IPS-NIHi11 (cell line): ENCODE results near the gene PARVG.

Source experiments
- DNase-seq: peaks from one replicate; pipeline ENCODE4 v3.0.0; 2012; ENCODE audit warnings: mixed read lengths, low spot score

The PARVG gene

GRCh38 chr22:44154436-44154942 is 26.2 kb upstream of the PARVG start:
- no peak for DNase-seq

GRCh38 chr22:44155115-44155514 is 25.6 kb upstream of the PARVG start:
- DNase-seq = no peak

- no peak for DNase-seq
Measured at GRCh38 chr22:44157916-44158618, 22.7 kb upstream of the PARVG start.

GRCh38 chr22:44158816-44159215 is 21.9 kb upstream of the PARVG start:
- no peak for DNase-seq

- DNase-seq = no peak
Measured at GRCh38 chr22:44159221-44159620, 21.5 kb upstream of the PARVG start.

- no peak for DNase-seq
Measured at GRCh38 chr22:44159811-44160210, 20.9 kb upstream of the PARVG start.

- no peak for DNase-seq
Measured at GRCh38 chr22:44160421-44160820, 20.3 kb upstream of the PARVG start.

GRCh38 chr22:44161673-44162072 is 19.1 kb upstream of the PARVG start:
- no peak for DNase-seq

GRCh38 chr22:44162960-44163359 is 17.8 kb upstream of the PARVG start:
- no peak for DNase-seq

GRCh38 chr22:44163536-44163935 is 17.2 kb upstream of the PARVG start:
- DNase-seq = no peak

- no peak for DNase-seq
Measured at GRCh38 chr22:44164031-44164430, 16.7 kb upstream of the PARVG start.

GRCh38 chr22:44165286-44165874 is 15.3 kb upstream of the PARVG start:
- DNase-seq = no peak

GRCh38 chr22:44166498-44167276 is 14.0 kb upstream of the PARVG start:
- DNase-seq = no peak

- DNase-seq = no peak
Measured at GRCh38 chr22:44167501-44167900, 13.2 kb upstream of the PARVG start.

- no peak for DNase-seq
Measured at GRCh38 chr22:44168206-44168605, 12.5 kb upstream of the PARVG start.

- DNase-seq = no peak
Measured at GRCh38 chr22:44170470-44170869, 10.3 kb upstream of the PARVG start.

- no peak for DNase-seq
Measured at GRCh38 chr22:44171561-44171960, 9.2 kb upstream of the PARVG start.

GRCh38 chr22:44172370-44173108 is 8.2 kb upstream of the PARVG start:
- DNase-seq = peak; percentile 55

GRCh38 chr22:44173154-44173553 is 7.6 kb upstream of the PARVG start:
- no peak for DNase-seq

- no peak for DNase-seq
Measured at GRCh38 chr22:44175676-44176075, 5.0 kb upstream of the PARVG start.

- DNase-seq = no peak
Measured at GRCh38 chr22:44179196-44179988, 1.3 kb upstream of the PARVG start.
